CD4-positive, alpha-beta T cell treated with Interleukin-15 for 1 hour (primary cell): ENCODE results near the gene PTPRR.

Experiments
- DNase-seq: peaks from one replicate; pipeline ENCODE4 v3.0.0-alpha.2; 2020

Gene PTPRR

GRCh38 chr12:70908978-70909377 is 11.6 kb downstream of the PTPRR start:
- DNase-seq = no peak

GRCh38 chr12:70907412-70907811 is 13.1 kb downstream of the PTPRR start:
- DNase-seq = no peak

GRCh38 chr12:70895956-70896355 is 24.6 kb downstream of the PTPRR start:
- no peak for DNase-seq

GRCh38 chr12:70892593-70892992 is 27.9 kb downstream of the PTPRR start:
- DNase-seq = no peak

- DNase-seq = no peak
Observed at GRCh38 chr12:70890895-70891832, 29.4 kb downstream of the PTPRR start.

- DNase-seq = no peak
Observed at GRCh38 chr12:70885956-70886355, 34.6 kb downstream of the PTPRR start.

GRCh38 chr12:70883855-70884254 is 36.7 kb downstream of the PTPRR start:
- no peak for DNase-seq

- no peak for DNase-seq
Observed at GRCh38 chr12:70880744-70881143, 39.8 kb downstream of the PTPRR start.

GRCh38 chr12:70876952-70877351 is 43.6 kb downstream of the PTPRR start:
- no peak for DNase-seq

GRCh38 chr12:70875628-70876027 is 44.9 kb downstream of the PTPRR start:
- no peak for DNase-seq

- no peak for DNase-seq
Observed at GRCh38 chr12:70854881-70855568, 65.5 kb downstream of the PTPRR start.

GRCh38 chr12:70854138-70854537 is 66.4 kb downstream of the PTPRR start:
- no peak for DNase-seq

- no peak for DNase-seq
Observed at GRCh38 chr12:70853326-70853725, 67.2 kb downstream of the PTPRR start.

GRCh38 chr12:70852416-70853150 is 68.0 kb downstream of the PTPRR start:
- no peak for DNase-seq

- DNase-seq = no peak
Observed at GRCh38 chr12:70849265-70849960, 71.1 kb downstream of the PTPRR start.

GRCh38 chr12:70847871-70848270 is 72.7 kb downstream of the PTPRR start:
- DNase-seq = no peak

- no peak for DNase-seq
Observed at GRCh38 chr12:70845268-70845667, 75.3 kb downstream of the PTPRR start.

- DNase-seq = no peak
Observed at GRCh38 chr12:70843363-70843762, 77.2 kb downstream of the PTPRR start.

GRCh38 chr12:70842942-70843341 is 77.6 kb downstream of the PTPRR start:
- DNase-seq = no peak

- no peak for DNase-seq
Observed at GRCh38 chr12:70842136-70842535, 78.4 kb downstream of the PTPRR start.

- DNase-seq = no peak
Observed at GRCh38 chr12:70840656-70841350, 79.7 kb downstream of the PTPRR start.

GRCh38 chr12:70839544-70839943 is 81.0 kb downstream of the PTPRR start:
- DNase-seq = no peak
